ENCODE measurements around the gene ZFP36L2. TPM values are rescaled to one million over a fixed set of nuclear protein-coding genes. Genes with fewer than 3 reads are reported as not detected.

The ZFP36L2 gene
- total and polyA plus RNA-seq, 10 of the 15 experiments (the other 5 are each of a cell fraction or from before 2014, with no cell fraction given), result 4.3 to 64.9 (median 19.5) TPM

GRCh38 chr2:43228756-43229659 is 2.6 kb upstream of the ZFP36L2 start (continued):
- no peak for TF ChIP-seq FOS (IDR thresholded peaks at IDR 0.05; ENCODE audit: borderline replicate concordance, extremely low read depth, insufficient read length)
- no peak for TF ChIP-seq MEF2A (IDR thresholded peaks at IDR 0.05; ENCODE audit: insufficient read depth, low read depth, low read length)
- TF ChIP-seq JUNB (IDR thresholded peaks at IDR 0.05), result peak; percentile 62
- TF ChIP-seq MAX (IDR thresholded peaks at IDR 0.05; ENCODE audit: low read depth, low read length), result no peak
- TF ChIP-seq PML (IDR thresholded peaks at IDR 0.05; ENCODE audit: low read length), result no peak
- peak; percentile 64 for TF ChIP-seq GATAD2B (conservative IDR thresholded peaks at IDR 0.05; ENCODE audit: low read depth)
- TF ChIP-seq SPI1 (IDR thresholded peaks at IDR 0.05; ENCODE audit: borderline replicate concordance, insufficient read depth, low read depth, low read length), result no peak; the same call in 1 of the 2 replicates
- TF ChIP-seq NFYB (IDR thresholded peaks at IDR 0.05; ENCODE audit: insufficient read depth, low read depth, low read length), result no peak
- no peak for TF ChIP-seq NFXL1 (IDR thresholded peaks at IDR 0.05; ENCODE audit: borderline replicate concordance)
- TF ChIP-seq MYC (IDR thresholded peaks at IDR 0.05; ENCODE audit: insufficient read depth, insufficient read length, insufficient replicate concordance, low read length, severe bottlenecking), result no peak
- TF ChIP-seq ZNF217 (IDR thresholded peaks at IDR 0.05), result 0 out of 2 replicates have a peak, but pooled peaks have one; percentile 40
- TF ChIP-seq RFX5 (IDR thresholded peaks at IDR 0.05; ENCODE audit: low read depth, low read length), result no peak
- peak; percentile 44; the same call in 1 of the 2 replicates for TF ChIP-seq MXI1 (IDR thresholded peaks at IDR 0.05; ENCODE audit: low read depth, low read length)
- no peak for TF ChIP-seq KLF5 (IDR thresholded peaks at IDR 0.05; ENCODE audit: partially characterized antibody)
- no peak for TF ChIP-seq ZNF622 (IDR thresholded peaks at IDR 0.05)
